Myocyte (in vitro differentiated cells): ENCODE results near the gene UTS2B. TPM values are rescaled to one million over a fixed set of nuclear protein-coding genes. Genes with fewer than 3 reads are reported as not detected.

Source experiments
- DNase-seq: peaks from one replicate; pipeline ENCODE4 v3.0.0-alpha.2; 2012; ENCODE audit warnings: low read depth
- total RNA-seq: library from RNA; depleted of rRNA; stranded (reverse); fragments of >200 nt; gene quantifications from 2 replicates; pipeline ENCODE4 v1.2.3, GENCODE V29; 2014

The UTS2B gene
- total RNA-seq, 1 donor from 2014 or later = 0.16 TPM

DNA sequence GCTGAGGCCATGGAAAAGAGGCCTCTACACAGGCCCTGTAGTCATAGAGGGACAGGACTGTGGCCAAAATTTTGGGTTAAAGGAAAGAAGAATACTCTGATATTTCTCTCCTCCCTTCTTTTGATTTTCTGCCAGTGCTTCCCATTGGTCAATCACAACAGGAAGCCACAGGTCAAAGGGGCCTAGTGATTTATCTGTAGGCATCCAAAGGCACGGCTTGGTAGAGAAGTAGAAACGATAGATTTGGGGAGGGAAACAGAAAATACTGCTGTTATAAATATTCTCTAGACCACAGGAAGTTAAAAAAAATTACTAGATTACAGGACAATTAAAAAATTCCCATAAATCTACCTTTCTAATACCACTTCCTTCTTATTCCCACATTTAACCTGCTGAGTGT, 2.8 kb downstream of the UTS2B start:
- DNase-seq = no peak

DNA sequence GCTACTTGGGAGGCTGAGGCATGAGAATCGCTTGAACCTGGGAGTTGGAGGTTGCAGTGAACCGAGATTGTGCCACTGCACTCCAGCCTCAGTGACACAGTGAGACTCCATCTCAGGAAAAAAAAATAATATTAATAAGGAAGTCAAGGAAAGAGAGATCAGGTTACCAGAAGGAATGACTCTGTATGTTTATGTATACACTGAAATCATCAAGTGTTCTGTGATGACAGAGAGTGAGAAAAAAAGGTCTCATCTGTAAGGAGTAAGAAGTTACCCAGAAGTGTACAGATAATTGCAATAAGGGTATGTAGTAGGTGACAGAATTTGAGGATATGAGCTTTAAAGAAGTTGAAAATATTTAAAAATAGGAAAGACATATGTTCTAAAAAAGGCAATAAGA, 5.4 kb downstream of the UTS2B start:
- DNase-seq = no peak

DNA sequence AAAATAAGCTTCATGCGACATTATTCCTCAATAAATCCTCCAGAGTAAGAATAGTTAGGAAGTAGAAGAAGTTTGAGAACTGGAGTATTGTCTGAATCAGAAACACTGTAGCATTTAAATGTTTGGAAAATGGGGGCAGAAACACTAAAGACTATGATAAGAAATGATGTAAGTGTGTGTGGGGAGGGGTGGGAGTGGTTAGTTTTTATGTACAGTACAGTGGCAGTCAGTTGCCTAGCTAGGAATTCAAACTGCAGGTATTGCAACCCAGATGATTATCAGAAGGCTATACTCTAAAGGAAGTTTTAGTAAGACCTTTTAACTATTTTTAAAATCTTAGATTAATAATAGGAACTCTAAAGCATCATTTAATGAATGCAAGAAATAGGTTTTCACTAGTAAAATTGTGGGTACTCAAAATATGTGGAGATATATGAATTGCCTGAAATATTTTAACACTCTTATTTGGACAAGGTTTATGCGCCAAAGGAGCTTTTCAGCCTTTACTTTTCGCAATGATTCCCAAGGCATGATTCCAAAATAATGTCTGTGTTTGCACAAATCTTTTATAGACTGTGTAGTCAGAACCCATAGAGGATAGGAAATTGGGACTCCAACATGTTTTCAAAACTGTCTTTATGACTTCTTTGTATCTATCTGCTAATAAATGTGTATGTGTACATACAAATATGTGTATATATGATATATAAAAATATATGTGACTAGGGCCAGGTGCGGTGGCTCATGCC, 9.1 kb downstream of the UTS2B start:
- DNase-seq = no peak

DNA sequence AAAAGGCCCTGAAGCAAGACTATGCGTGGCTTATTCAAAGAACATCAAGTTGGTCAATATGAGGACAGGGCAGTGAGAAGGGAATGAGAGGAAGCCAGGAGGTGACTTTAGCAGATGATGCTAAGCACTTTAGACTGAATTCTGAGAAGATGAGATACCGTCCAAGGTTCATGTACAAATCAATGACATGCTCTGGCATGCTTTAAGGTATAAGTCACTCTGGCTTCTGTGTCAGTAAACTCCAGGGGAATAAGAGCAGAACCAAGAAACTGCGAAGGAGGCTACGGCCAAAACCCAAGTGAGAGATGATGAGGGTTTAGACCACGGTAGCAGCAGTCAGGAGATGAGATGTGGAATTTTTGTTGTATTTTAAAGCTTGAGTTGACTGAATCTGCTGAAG, 10.0 kb downstream of the UTS2B start:
- no peak for DNase-seq

DNA sequence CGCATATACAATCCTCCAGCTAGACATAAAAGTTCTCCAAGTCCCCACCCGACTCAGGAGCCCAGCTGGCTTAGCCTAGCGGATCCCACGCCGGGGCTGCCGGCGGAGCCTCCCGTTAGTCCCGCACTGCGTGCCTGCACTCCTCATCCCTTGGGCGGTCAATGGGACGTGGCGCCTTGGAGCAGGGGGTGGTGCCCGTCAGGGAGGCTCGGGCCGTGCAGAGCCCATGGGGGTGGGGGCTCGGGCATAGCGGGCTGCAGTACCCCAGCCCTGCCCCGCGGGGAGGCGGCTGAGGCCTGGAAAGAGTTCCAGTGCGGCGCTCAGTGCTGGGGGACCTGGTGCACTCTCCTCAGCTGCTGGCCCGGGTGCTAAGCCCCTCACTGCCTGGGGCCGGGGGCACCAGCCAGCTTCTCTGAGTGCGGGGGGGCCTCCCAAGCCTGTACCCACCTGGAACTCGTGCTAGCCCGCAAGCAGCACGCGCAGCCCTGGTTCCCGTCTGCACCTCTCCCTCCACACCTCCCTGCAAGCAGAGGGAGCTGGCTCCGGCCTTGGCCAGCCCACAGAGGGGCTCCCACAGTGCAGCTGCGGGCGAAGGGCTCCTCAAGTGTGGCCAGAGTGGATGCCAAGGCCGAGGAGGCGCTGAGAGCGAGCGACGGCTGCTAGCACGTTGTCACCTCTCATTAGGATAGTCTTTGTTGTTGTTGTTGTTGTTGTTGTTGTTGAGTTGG, 13.3 kb downstream of the UTS2B start:
- no peak for DNase-seq

DNA sequence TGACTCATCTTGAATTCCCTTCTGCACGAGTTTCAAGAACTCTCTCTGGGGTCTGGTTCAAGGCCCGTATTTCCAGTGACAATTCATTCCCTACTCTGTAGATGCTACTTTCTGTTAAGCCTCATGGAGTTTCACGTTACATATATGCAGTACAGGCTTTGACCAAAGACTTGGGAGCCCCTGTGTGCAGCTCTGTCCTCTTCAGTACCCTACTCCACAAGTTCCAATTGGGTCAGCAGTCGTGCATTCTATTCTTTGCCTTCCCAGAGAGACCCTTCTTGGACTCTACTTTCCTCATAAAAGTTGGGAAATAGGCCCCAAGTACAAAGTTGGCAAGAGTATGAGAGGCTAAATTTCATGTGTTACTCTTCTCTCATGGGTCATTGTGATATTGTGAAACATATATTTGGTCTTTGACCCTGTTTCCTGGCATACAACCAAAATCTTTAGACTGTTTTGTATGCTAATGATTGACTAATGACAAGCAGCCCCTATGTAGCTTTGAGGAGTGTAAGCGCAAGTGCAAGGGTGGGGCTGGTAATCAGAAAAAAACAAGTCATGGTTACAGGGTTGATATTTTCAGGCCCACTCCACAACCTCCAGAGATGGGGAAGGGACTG, 16.1 kb downstream of the UTS2B start:
- no peak for DNase-seq

DNA sequence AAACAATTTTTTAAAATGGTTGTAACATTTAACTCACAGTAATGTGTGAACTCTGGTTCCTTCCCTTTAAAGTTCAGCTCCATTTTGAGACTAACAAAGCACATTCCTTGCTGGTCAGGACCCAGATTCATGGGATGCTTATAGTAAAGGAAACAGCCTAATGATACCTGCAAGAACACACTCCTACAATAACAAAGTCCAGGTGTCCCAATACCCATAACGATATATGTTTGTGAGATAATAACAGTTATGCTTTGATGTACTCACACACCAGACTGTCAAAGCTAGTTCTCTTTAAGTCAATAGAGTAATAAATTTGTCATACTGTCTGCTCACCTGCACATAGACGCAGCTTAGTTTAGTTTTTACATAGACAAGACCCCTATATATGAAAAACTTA, 17.0 kb downstream of the UTS2B start:
- DNase-seq = no peak

DNA sequence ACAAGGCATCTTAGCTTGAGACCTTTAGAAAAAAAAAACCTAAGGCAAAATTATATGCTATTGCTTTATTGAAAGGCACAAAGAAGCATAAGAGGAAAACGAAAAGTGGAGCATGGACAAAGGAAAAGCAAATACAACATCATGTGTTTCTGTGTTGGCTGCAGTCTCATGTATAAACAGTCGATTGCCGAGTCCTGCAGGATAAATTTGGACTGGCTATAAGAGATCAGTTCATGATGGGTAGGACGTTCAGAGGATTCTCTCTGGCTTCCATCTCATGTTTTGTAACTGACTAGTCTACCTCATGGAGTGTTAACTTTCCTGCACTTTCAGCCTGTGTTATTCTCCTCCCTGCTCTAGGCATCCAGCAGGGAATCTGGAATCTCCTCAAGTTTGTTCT, 23.0 kb downstream of the UTS2B start:
- DNase-seq = no peak

DNA sequence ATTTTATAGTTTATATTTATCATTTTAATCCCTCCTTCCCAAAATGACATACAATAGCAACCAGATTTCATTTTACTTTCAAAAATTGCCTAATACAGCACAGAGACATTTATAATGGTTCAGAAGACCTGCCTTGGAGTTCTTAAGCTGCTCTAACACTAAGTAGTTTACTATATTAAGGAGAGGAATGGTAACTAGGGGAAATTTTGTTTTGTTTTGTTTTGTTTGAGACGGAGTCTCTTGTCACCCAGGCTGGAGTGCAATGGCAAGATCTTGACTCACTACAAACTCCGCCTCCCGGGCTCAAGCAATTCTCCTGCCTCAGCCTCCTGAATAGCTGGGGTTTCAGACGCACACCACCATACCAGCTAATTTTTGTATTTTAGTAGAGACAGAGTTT, 23.9 kb downstream of the UTS2B start:
- DNase-seq = no peak

DNA sequence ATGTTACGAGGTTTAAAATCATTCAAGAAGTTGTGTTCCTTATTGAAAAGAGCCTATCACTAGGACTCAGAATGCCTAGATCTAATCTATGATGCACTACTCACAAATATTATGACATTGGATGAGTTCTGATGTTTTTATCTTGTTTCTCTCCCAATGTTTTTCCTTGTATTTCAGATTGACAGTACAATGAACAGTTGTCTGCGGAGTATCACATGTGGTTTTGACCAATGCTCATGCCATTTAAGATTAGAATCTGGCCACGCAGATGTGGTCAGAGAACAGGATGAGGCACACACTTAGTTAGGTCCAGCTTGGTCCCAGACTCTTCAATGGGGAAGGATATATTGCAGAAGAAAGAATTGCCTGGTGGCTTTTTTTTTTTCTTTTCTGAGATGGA, 26.7 kb downstream of the UTS2B start:
- DNase-seq = peak; percentile 52

DNA sequence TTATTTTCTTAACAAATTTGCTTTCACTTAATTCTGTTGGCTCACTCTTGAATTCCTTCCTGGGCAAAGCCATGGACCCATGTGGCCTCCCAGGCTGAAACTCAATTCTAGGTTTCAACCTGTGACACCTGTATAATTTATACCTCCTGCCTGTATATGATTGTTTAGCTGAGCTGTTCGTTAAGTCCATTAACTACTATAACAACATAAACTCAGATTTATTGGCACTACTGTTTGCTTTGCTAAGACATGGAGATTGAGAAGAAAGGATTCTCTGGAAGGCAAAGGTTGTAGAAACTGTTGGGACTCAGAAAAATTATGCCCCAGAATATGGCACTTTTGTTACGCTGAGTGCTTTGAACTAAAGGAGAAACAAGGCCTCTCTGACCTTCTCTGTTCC, 27.9 kb downstream of the UTS2B start:
- DNase-seq = no peak

DNA sequence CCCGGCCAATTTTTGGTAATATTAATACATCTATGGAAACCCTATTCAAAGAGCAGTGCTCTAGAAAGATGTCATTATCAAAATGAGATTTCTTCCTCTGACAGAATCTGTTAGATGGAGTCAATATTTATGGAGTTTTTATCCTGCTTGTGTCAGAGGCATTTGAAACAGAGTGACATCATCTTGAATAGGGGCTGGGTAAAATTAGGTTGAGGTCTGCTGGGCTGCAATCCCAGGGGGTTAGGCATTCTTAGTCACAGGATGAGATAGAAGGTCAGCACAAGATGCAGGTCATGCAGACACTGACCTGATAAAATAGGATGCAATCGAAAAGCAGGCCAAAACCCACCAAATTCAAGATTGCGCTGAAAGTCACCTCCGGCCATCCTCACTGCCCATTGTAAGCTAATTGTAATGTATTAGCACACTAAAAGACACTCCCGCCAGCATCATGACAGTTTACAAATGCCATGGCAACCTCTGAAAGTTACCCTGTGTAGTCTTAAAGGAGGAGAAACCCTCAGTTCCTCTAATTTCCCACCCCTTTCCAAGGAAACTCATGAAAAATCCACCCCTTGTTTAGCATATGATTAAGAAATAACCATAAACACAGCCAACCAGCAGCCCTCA, 28.4 kb downstream of the UTS2B start:
- DNase-seq = no peak

DNA sequence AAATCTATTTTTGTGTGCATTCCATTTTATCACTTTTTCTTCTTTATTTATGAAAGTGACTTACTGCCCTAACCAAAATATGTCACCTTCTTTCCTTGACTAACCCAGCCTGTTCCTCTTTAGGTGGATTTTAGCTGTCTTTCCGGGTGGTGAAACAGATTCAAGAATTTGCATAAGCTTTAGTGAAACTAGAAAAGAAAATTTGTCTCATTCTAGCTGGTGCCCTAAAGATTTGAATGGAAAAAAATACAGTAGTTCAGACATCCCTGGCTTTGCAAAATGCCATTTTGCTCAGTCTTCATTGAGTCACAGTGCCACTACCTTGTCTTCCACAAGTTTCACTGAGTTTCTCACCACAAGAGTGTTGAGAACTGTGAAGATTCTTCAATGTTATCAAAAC, 29.3 kb downstream of the UTS2B start:
- DNase-seq = no peak

DNA sequence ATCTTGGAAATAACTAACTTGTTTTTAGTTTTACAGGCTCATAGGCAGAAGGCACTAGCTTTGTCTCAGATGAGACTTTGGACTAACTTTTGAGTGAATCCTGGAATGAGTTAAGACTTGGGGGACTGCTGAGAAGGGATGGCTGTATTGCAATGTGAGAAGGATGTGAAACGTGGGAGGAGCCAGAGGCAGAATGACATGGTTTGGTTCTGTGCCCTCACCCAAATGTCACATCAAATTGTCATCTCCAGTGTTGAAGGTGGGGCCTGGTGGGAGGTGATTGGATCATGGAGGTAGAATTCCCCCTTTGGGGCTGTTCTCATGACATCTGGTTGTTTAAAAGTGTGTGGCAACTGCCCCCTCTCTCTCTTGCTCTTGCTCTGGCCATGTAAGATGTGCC, 29.9 kb downstream of the UTS2B start:
- DNase-seq = no peak

DNA sequence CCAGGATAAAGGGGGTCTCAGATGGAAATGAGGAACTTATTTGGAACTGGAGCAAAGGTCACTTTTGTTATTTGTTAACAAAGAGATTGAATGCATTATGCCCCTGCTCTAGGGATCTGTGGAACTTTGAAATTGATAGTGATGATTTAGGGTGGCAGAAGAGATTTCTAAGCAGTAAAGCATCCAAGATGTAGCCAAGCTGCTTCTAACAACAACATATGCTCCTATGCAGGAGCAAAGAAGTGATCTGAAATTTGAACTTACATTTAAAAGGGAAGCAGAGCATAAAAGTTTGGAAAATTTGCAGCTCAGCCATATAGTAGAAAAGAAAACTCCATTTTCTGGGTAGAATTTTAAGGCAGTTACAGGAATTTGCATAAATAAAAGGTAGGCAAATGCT, 31.5 kb downstream of the UTS2B start:
- no peak for DNase-seq

DNA sequence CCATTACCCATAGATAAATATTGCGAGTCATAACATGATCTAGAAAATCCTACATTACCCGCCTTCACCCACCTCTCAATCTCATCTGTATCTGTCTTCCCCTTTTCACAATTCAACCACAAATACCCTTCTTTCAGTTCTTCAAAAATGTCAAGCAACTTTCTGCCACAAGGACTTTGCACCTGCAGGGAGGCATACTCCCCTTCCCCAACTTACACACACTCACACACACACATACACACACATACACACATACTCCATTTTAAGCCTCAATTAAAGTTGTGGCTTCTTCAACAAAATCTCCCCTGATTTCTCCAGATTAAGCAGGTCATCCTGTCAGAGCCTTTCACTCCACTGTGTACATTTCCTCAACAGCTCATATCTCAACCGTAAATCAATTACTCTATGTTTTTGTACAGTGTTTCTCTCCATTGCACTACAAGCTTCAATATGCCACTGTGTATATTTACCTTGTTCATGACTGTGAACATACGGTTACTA, 34.2 kb downstream of the UTS2B start:
- DNase-seq = no peak

DNA sequence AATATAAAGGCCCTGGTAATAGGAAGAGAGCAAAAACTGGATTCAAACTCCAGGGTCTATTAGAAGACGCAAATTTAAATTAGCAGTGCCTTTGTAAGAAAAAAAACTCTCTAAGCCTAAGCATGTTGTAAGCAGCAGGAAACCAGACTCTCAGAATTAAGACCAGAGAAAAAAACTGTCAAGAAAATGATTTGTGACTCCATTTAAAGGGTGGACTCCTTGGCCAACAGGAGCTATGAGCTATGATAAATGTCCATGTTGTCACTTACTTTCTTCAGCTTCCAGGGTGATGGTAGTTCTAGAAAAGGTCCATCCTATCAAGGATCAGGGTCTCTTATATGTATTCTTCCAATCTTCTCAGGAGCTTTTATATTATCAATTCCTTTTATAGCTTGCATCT, 36.0 kb downstream of the UTS2B start:
- DNase-seq = no peak

DNA sequence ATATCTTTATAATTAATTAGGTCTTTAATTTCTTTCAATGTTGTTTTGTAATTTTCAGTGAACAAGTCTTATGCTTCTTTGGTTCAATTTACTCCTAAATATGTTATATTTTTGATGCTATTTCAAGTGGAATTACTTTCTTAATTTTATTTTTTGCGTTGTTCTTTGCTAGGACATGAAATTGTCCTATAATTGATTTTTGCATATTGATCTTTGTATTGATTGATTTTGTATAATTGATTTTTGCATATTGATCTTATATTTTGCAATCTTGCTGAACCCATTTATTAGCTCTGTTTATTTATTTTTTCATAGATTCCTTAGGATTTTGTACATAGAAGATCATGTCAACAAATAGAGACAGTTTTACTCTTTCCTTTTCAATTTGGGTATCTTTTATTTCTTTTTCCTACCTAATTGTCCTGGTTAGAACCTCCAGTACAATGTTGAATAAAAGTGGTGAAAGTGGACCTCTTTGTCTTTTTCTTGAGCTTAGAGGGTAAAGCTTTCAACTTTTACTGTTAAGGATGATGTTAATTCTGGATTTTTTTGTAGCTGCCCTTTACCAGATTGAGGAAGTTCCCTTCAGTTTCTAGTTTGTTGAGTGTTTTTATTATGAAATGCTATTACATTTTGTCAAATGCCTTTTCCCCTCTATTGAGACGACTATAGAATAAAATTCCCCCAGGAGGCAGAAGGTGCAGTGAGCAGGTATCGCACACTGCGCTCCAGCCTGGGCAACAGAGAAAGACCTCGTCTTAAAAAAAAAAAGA, 37.9 kb downstream of the UTS2B start:
- no peak for DNase-seq

DNA sequence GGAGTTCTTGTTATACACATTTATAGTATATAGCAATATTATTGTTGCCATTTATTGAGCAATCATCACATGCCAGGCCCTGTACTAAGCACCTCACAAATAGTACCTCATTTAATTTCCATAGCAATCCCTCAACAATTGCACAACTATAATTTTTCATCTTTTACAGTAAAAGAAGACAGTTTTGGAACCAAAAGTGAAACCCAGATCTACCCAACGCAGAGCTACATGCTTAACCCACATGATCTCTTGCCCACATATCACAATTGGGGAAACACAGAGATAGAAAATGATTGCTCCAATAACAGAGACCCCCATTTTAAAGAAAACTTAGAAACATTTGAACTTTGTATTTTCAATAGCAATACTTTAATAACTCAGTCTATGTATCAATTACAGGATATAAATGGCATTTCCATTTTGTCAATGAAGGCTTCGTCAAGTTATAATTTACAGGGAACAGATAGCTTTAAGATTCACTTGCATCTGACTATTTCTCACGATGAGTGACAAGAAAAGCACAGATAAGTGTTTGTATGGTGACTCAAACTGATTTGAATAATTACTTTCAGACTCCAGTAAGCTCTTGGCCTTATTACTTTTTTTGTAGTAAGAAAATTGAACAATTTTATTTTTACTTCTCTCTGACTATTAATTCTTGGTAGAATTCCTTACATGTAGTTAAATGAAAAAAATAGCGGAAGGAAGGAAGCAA, 39.9 kb downstream of the UTS2B start:
- no peak for DNase-seq

DNA sequence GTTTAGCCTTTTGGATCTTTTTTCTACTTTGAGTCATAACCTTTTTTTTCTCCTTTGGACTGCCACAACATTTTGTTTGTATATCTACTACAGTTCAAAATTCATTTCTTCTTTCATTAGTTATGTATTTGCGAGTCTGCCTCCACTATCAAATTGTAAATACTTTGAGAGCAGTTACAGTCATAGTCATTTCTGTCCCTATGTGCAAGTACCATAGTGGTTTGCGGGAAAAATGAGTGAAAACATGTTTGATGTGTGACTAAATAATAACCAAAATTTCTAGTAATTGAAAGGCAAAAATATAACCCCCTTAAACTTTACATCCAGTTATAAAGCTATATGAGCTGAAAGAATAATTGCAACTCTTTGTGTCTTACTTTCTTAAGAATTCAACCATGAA, 46.9 kb downstream of the UTS2B start:
- no peak for DNase-seq
